OCI-LY3 (cell line): ENCODE measurements around the gene DRGX.

Source experiments
- H2AFZ ChIP-seq: fragments of 200-600, 300-600 bp; shearing (Covaris generic); 2 replicates; pipeline ENCODE4 v1.6.0; 2014; ENCODE audit warnings: antibody characterized with exemption, low read depth, low read length
- H3K27ac ChIP-seq: fragments of 200-600, 300-600 bp; sonication (generic); 2 replicates; pipeline ENCODE4 v1.5.1; 2014; ENCODE audit warnings: mild to moderate bottlenecking, low read length, moderate library complexity, mixed read lengths
- H3K27me3 ChIP-seq: fragments of 200-600, 300-600 bp; sonication (generic); 2 replicates; pipeline ENCODE4 v1.6.1; 2014; ENCODE audit warnings: low read depth, low read length, mixed read lengths
- H3K36me3 ChIP-seq: fragments of 200-600, 300-600 bp; sonication (generic); replicated peaks from 2 replicates; pipeline ENCODE3; 2014; ENCODE audit warnings: low read depth, low read length, mixed read lengths
- H3K4me1 ChIP-seq: fragments of 300-600, 200-600 bp; sonication (generic); 2 replicates; pipeline ENCODE4 v1.6.1; 2014; ENCODE audit warnings: low read length, mixed read lengths
- H3K4me2 ChIP-seq: fragments of 200-600, 300-600 bp; sonication (generic); 2 replicates; pipeline ENCODE4 v1.6.1; 2014; ENCODE audit warnings: low read length, mixed read lengths
- H3K4me3 ChIP-seq: fragments of 300-600, 200-600 bp; sonication (generic); 2 replicates; pipeline ENCODE4 v1.5.1; 2014; ENCODE audit warnings: antibody characterized with exemption, mild to moderate bottlenecking, low read length, moderate library complexity
- H3K79me2 ChIP-seq: fragments of 300-600, 200-600 bp; shearing (Covaris generic); 2 replicates; pipeline ENCODE4 v1.6.1; 2014; ENCODE audit warnings: mild to moderate bottlenecking, low read length, mixed read lengths
- H3K9ac ChIP-seq: fragments of 300-600, 200-600 bp; shearing (Covaris generic); 2 replicates; pipeline ENCODE4 v1.6.0; 2014; ENCODE audit warnings: mild to moderate bottlenecking, low read length, moderate library complexity
- H3K9me3 ChIP-seq: fragments of 200-600, 300-600 bp; shearing (Covaris generic); 2 replicates; pipeline ENCODE4 v1.6.1; 2014; ENCODE audit warnings: low read length, mixed read lengths; ENCODE audit not compliant: insufficient read depth
- H4K20me1 ChIP-seq: fragments of 200-600, 300-600 bp; sonication (generic); 2 replicates; pipeline ENCODE4 v1.6.1; 2016; ENCODE audit warnings: low read length, mixed read lengths; ENCODE audit not compliant: insufficient read depth
- EZH2phosphoT487 ChIP-seq: fragments of 200-600 bp; shearing (Covaris generic); IDR thresholded peaks from 2 replicates; pipeline ENCODE4 v1.6.1; 2018; ENCODE audit warnings: antibody characterized with exemption, mixed run types, low read depth
- TF ChIP-seq, protein P1 (sequence below): fragments of 200-600, 300-600 bp; sonication (generic); IDR thresholded peaks from 2 replicates; pipeline ENCODE4 v1.5.1; 2014; ENCODE audit warnings: antibody characterized with exemption, low read length, low read depth

The DRGX gene

GRCh38 chr10:49417311-49418052 is 21.6 kb upstream of the DRGX start:
- Histone ChIP-seq H3K4me1 (no peaks in the 10 kb centered on the region), H3K9ac (no peak overlapping the region), H3K27me3 (no peaks in the 10 kb centered on the region), H3K4me3 (no peak overlapping the region), H3K4me2 (no peak overlapping the region), H3K36me3 (no peaks in the 10 kb centered on the region), H3K9me3 (no peaks in the 10 kb centered on the region), H3K27ac (no peak overlapping the region), H2AFZ (no peak overlapping the region), H3K79me2 (no peaks in the 10 kb centered on the region), H4K20me1 (no peaks in the 10 kb centered on the region)
- TF ChIP-seq EZH2phosphoT487: no peak
- TF ChIP-seq, protein P1, sequence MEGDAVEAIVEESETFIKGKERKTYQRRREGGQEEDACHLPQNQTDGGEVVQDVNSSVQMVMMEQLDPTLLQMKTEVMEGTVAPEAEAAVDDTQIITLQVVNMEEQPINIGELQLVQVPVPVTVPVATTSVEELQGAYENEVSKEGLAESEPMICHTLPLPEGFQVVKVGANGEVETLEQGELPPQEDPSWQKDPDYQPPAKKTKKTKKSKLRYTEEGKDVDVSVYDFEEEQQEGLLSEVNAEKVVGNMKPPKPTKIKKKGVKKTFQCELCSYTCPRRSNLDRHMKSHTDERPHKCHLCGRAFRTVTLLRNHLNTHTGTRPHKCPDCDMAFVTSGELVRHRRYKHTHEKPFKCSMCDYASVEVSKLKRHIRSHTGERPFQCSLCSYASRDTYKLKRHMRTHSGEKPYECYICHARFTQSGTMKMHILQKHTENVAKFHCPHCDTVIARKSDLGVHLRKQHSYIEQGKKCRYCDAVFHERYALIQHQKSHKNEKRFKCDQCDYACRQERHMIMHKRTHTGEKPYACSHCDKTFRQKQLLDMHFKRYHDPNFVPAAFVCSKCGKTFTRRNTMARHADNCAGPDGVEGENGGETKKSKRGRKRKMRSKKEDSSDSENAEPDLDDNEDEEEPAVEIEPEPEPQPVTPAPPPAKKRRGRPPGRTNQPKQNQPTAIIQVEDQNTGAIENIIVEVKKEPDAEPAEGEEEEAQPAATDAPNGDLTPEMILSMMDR: no peak

DNA sequence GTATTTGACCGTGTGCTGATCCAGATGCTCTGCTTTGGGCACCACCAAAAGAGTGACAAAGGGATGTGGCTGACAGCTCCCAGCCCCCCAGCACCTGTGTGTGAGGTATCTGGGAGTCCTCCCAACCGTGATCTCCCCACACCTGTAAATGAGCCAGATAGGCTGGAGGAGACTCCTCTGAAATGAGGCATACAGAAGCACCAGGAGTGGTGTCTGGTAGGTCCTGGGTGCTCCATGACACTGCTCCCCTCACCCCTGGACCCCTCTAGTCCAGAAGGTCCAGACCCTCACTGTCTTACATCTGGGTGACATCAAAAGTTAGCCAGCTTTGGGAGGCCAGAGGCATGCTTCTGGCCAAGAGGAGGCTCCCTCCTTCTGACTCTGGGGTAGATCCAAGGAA is 20.0 kb upstream of the DRGX start:
- no peaks in the 10 kb centered on the region for H3K79me2 ChIP-seq
- H3K27me3 ChIP-seq: no peaks in the 10 kb centered on the region
- H3K36me3 ChIP-seq: no peaks in the 10 kb centered on the region
- no peaks in the 10 kb centered on the region for H3K9me3 ChIP-seq
- H2AFZ ChIP-seq: no peak overlapping the region
- no peak overlapping the region for H3K4me2 ChIP-seq
- H3K4me3 ChIP-seq: no peak overlapping the region
- H3K27ac ChIP-seq: no peak overlapping the region
- no peaks in the 10 kb centered on the region for H4K20me1 ChIP-seq
- no peaks in the 10 kb centered on the region for H3K4me1 ChIP-seq
- TF ChIP-seq, protein P1: no peak
- TF ChIP-seq EZH2phosphoT487: no peak
- no peak overlapping the region for H3K9ac ChIP-seq

DNA sequence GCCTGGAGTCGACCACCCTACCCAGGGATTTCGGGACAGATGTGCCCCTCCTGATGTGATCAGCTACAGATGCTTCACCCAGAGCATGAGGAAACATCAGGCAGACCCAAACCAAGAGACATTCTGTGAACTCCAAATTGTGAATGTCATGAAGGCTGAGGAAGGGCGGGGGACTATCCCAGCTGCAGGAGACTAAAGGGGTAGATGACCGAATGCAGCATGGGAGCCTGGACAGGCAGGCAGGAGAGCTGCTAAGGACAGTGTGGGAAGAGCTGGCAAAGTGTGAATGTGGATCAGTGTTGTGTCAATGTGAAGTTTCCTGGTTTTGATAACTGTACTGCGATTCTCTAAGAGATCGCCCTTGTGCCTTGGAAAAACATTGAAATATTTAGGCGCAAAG is 19.2 kb upstream of the DRGX start:
- Histone ChIP-seq H3K9me3 (no peaks in the 10 kb centered on the region), H3K27me3 (no peaks in the 10 kb centered on the region), H3K9ac (no peak overlapping the region), H4K20me1 (no peaks in the 10 kb centered on the region), H3K4me2 (no peak overlapping the region), H2AFZ (no peak overlapping the region), H3K4me1 (no peaks in the 10 kb centered on the region), H3K36me3 (no peaks in the 10 kb centered on the region), H3K27ac (no peak overlapping the region), H3K79me2 (no peaks in the 10 kb centered on the region), H3K4me3 (no peak overlapping the region)
- TF ChIP-seq, protein P1: no peak
- no peak for TF ChIP-seq EZH2phosphoT487

DNA sequence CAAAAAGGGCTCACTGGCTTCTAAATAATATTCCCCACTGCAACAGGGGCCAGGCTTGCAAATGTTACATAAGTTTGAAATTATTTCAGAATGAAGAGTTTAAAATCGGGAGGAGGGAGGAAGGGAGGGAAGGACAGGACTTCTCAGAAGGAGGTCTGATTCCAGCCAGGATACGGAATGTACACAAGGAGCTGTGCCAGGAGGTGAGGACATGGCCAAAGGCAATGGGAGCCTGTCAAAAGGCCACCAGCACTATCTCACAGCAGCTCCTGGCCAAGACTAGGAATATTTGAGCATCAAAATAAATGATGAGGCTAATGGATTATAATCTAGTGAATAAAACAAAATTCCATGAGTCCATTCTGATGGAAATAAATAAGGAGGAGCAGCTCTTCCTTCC is 18.6 kb upstream of the DRGX start:
- Histone ChIP-seq H3K4me1 (no peaks in the 10 kb centered on the region), H3K79me2 (no peaks in the 10 kb centered on the region), H3K36me3 (no peaks in the 10 kb centered on the region), H2AFZ (no peak overlapping the region), H3K9me3 (no peaks in the 10 kb centered on the region), H3K4me3 (no peak overlapping the region), H4K20me1 (no peaks in the 10 kb centered on the region), H3K9ac (no peak overlapping the region), H3K4me2 (no peak overlapping the region), H3K27me3 (no peaks in the 10 kb centered on the region), H3K27ac (no peak overlapping the region)
- TF ChIP-seq, protein P1: no peak
- no peak for TF ChIP-seq EZH2phosphoT487
